Measurements from ENCODE around the gene WSB1. TPM values are rescaled to one million over a fixed set of nuclear protein-coding genes. Genes with fewer than 3 reads are reported as not detected.

WSB1 gene
- total RNA-seq, 1 experiment from 2014 or later, result 93.1 TPM

GRCh38 chr17:27294689-27295630 is 1.0 kb downstream of the WSB1 start:
- Mint-ChIP-seq H3K4me3 (ENCODE audit: unreplicated experiment) (peak overlapping the region; percentile 89), H3K36me3 (ENCODE audit: insufficient read depth, unreplicated experiment) (peaks cover 9% of the 10 kb centered on the region), H3K9me3 (ENCODE audit: unreplicated experiment) (no peaks in the 10 kb centered on the region), H3K4me1 (ENCODE audit: insufficient read depth, unreplicated experiment) (peaks cover 19% of the 10 kb centered on the region), H3K27ac (ENCODE audit: low read depth, unreplicated experiment) (peak overlapping the region; percentile 96), H3K27me3 (ENCODE audit: insufficient read depth, unreplicated experiment) (no peaks in the 10 kb centered on the region)
- DNase-seq (ENCODE audit: unreplicated experiment), result peak; percentile 87
- CTCF ChIA-PET, result interaction anchor here (0.6 to 2.9 kb wide), 8 partner anchors 15 to 329 kb away, joined by 3 to 29 read pairs (median 4); no protein-coding TSS in a partner anchor
- POLR2A ChIA-PET, result interaction anchor here (0.6 to 4.5 kb wide), 41 partner anchors 11 to 1200 kb away, joined by 3 to 90 read pairs (median 5); partner anchors contain the start of gene TNFAIP1
- intact Hi-C loops (cut with micrococcal nuclease), result loop anchor here (1.0 to 2.0 kb wide), 2 partner anchors 38 to 50 kb away; no protein-coding TSS in a partner anchor
- no TSS peak for BruUV-seq (replicated peaks)
- no peak for TF ChIP-seq CTCF (IDR thresholded peaks at IDR 0.05; ENCODE audit: unreplicated experiment)

GRCh38 chr17:27295945-27296344 is 2.0 kb downstream of the WSB1 start:
- ChIA-PET POLR2A (interaction anchor here (0.9 to 4.5 kb wide), 14 partner anchors 10 to 304 kb away, joined by 3 to 90 read pairs (median 20); no protein-coding TSS in a partner anchor), CTCF (interaction anchor here (0.6 to 2.2 kb wide), 7 partner anchors 27 to 307 kb away, joined by 3 to 7 read pairs (median 5); no protein-coding TSS in a partner anchor)
- intact Hi-C loops (cut with micrococcal nuclease), result loop anchor here (1.0 to 2.0 kb wide), 2 partner anchors 37 to 51 kb away; no protein-coding TSS in a partner anchor
- Mint-ChIP-seq H3K27ac (ENCODE audit: low read depth, unreplicated experiment) (peak overlapping the region; percentile 96), H3K4me1 (ENCODE audit: insufficient read depth, unreplicated experiment) (peaks cover 19% of the 10 kb centered on the region), H3K4me3 (ENCODE audit: unreplicated experiment) (peak overlapping the region; percentile 89), H3K9me3 (ENCODE audit: unreplicated experiment) (no peaks in the 10 kb centered on the region), H3K27me3 (ENCODE audit: insufficient read depth, unreplicated experiment) (no peaks in the 10 kb centered on the region), H3K36me3 (ENCODE audit: insufficient read depth, unreplicated experiment) (peaks cover 9% of the 10 kb centered on the region)
- no peak for TF ChIP-seq CTCF (IDR thresholded peaks at IDR 0.05; ENCODE audit: unreplicated experiment)
- BruUV-seq (replicated peaks), result no TSS peak
- peak; percentile 18 for DNase-seq (ENCODE audit: unreplicated experiment)

GRCh38 chr17:27296428-27296979 is 2.6 kb downstream of the WSB1 start:
- peak overlapping the region; percentile 89 for H3K4me3 Mint-ChIP-seq (ENCODE audit: unreplicated experiment)
- H3K27ac Mint-ChIP-seq (ENCODE audit: low read depth, unreplicated experiment), result peak overlapping the region; percentile 96
- TF ChIP-seq CTCF (IDR thresholded peaks at IDR 0.05; ENCODE audit: unreplicated experiment), result no peak
- no TSS peak for BruUV-seq (replicated peaks)
- intact Hi-C loops (cut with micrococcal nuclease), result no loop called here
- H3K36me3 Mint-ChIP-seq (ENCODE audit: insufficient read depth, unreplicated experiment), result peaks cover 9% of the 10 kb centered on the region
- POLR2A ChIA-PET, result interaction anchor here (0.7 to 4.5 kb wide), 13 partner anchors 14 to 303 kb away, joined by 3 to 90 read pairs (median 6); no protein-coding TSS in a partner anchor
- CTCF ChIA-PET, result interaction anchor here (0.6 to 2.2 kb wide), 10 partner anchors 23 to 306 kb away, joined by 3 to 7 read pairs (median 6); no protein-coding TSS in a partner anchor
- H3K9me3 Mint-ChIP-seq (ENCODE audit: unreplicated experiment), result no peaks in the 10 kb centered on the region
- H3K4me1 Mint-ChIP-seq (ENCODE audit: insufficient read depth, unreplicated experiment), result peaks cover 19% of the 10 kb centered on the region
- peak; percentile 75 for DNase-seq (ENCODE audit: unreplicated experiment)
- no peaks in the 10 kb centered on the region for H3K27me3 Mint-ChIP-seq (ENCODE audit: insufficient read depth, unreplicated experiment)
